B cell (primary cell): Measurements from ENCODE around the gene ABHD6. TPM values are rescaled to one million over a fixed set of nuclear protein-coding genes. Genes with fewer than 3 reads are reported as not detected.

Source experiments
- ATAC-seq: fragments of 200-7000 bp; cut with Tn5 transposase; one replicate; pipeline ENCODE4 v1.10.0; 2021; ENCODE audit warnings: low read depth, mild to moderate bottlenecking, moderate number of reproducible peaks, moderate library complexity
- CTCF ChIA-PET: fragments of 350-600 bp; sonication (Branson Sonifier 250); formaldehyde crosslinking; loops from one replicate; lab custom pipeline; 2021; ENCODE audit warnings: antibody characterized with exemption, inconsistent platforms; lab: Charles Lee
- POLR2A ChIA-PET: fragments of 350-600 bp; sonication (Branson Sonifier 250); formaldehyde crosslinking; loops from one replicate; lab custom pipeline; 2021; ENCODE audit warnings: antibody characterized with exemption; lab: Charles Lee
- DNase-seq: peaks from one replicate; pipeline ENCODE4 v3.0.0; 2013
- H2AFZ ChIP-seq: 2 replicates; pipeline ENCODE4 v1.6.1; 2012; ENCODE audit warnings: mild to moderate bottlenecking, low read depth, low read length; ENCODE audit not compliant: insufficient read depth, poor library complexity, severe bottlenecking
- H3K27ac ChIP-seq, 2 donors: 1 replicate in 1 of 2; 2 replicates in 1 of 2; pipeline ENCODE4 v1.5.1; 2012 to 2013; ENCODE audit warnings: low read length in 2 of 2, mild to moderate bottlenecking in 2 of 2, moderate library complexity in 1 of 2
- H3K27me3 ChIP-seq, 4 experiments: fragments of 200-600 bp in 1 of 4; sonication (generic) in 1 of 4; replicated peaks in 1 of 4; 1 replicate in 2 of 4; 2 replicates in 2 of 4; pipeline versions ENCODE4 v1.6.1 to v1.7.0; 2013 to 2016; ENCODE audit warnings: low read length in 3 of 4, mild to moderate bottlenecking in 2 of 4, mixed read lengths in 1 of 4, moderate library complexity in 1 of 4; ENCODE audit not compliant: insufficient read depth in 4 of 4, control insufficient read depth in 3 of 4; ENCODE audit errors: control extremely low read depth in 1 of 4
- H3K36me3 ChIP-seq, 2 experiments: replicated peaks in 1 of 2; 1 replicate in 1 of 2; 2 replicates in 1 of 2; pipeline versions ENCODE4 v1.6.1 to v1.7.1; 2013; ENCODE audit warnings: low read length in 1 of 2; ENCODE audit not compliant: insufficient read depth in 2 of 2, control insufficient read depth in 1 of 2; ENCODE audit errors: control extremely low read depth in 1 of 2, extremely low read depth in 1 of 2
- H3K4me1 ChIP-seq, 2 donors: fragments of 200-600 bp in 1 of 2; sonication (generic) in 1 of 2; 1 replicate in 1 of 2; 2 replicates in 1 of 2; pipeline versions ENCODE4 v1.5.1 to v1.6.1; 2013 to 2017; ENCODE audit warnings: low read length in 2 of 2; ENCODE audit not compliant: control insufficient read depth in 2 of 2, insufficient read depth in 2 of 2
- H3K4me2 ChIP-seq: replicated peaks from 2 replicates; pipeline ENCODE3; 2012; ENCODE audit warnings: mild to moderate bottlenecking, low read depth, low read length; ENCODE audit not compliant: poor library complexity, severe bottlenecking
- H3K4me3 ChIP-seq, 5 experiments: fragments of 200-600 bp in 1 of 5; sonication (generic) in 1 of 5; 1 replicate in 3 of 5; 2 replicates in 2 of 5; pipeline versions ENCODE4 v1.5.1 to v1.7.0; 2011 to 2016; ENCODE audit warnings: low read length in 4 of 5, mild to moderate bottlenecking in 4 of 5, low read depth in 2 of 5, control low read depth in 1 of 5, moderate library complexity in 1 of 5; ENCODE audit not compliant: insufficient read depth in 1 of 5; ENCODE audit errors: control extremely low read depth in 1 of 5, extremely low read depth in 1 of 5
- H3K79me2 ChIP-seq: fragments of 200-600 bp; sonication (generic); one replicate; pipeline ENCODE4 v1.6.0; 2016; ENCODE audit warnings: low read length; ENCODE audit not compliant: control insufficient read depth, insufficient read depth
- H3K9ac ChIP-seq: fragments of 200-600 bp; sonication (generic); 2 replicates; pipeline ENCODE4 v1.6.1; 2017; ENCODE audit warnings: mild to moderate bottlenecking, low read length, moderate library complexity
- H3K9me3 ChIP-seq, 3 donors: one replicate each; pipeline versions ENCODE4 v1.6.1 to v1.7.1; 2013; ENCODE audit warnings: low read length in 2 of 3; ENCODE audit not compliant: control insufficient read depth in 2 of 3, insufficient read depth in 1 of 3; ENCODE audit errors: control extremely low read depth in 1 of 3
- H4K20me1 ChIP-seq: 2 replicates; pipeline ENCODE4 v1.6.0; 2012; ENCODE audit warnings: mild to moderate bottlenecking, low read length; ENCODE audit not compliant: insufficient read depth, control insufficient read depth, poor library complexity, severe bottlenecking
- H3K27ac Mint-ChIP-seq: one replicate; pipeline ENCODE4 v1.8.0; 2021; ENCODE audit warnings: mixed read lengths
- H3K27me3 Mint-ChIP-seq: one replicate; pipeline ENCODE4 v1.8.0; 2021; ENCODE audit warnings: mixed read lengths
- H3K4me1 Mint-ChIP-seq: one replicate; pipeline ENCODE4 v1.8.0; 2021; ENCODE audit warnings: mixed read lengths
- H3K4me3 Mint-ChIP-seq: one replicate; pipeline ENCODE4 v1.8.0; 2021; ENCODE audit warnings: mixed read lengths
- H3K9me3 Mint-ChIP-seq: one replicate; pipeline ENCODE4 v1.8.0; 2022; ENCODE audit warnings: mixed read lengths; ENCODE audit not compliant: insufficient read depth
- EZH2 ChIP-seq: IDR thresholded peaks from 2 replicates; pipeline ENCODE4 v1.6.1; 2012; ENCODE audit warnings: borderline replicate concordance, low read depth, mild to moderate bottlenecking, moderate library complexity, low read length; ENCODE audit not compliant: insufficient read depth, poor library complexity, severe bottlenecking
- WGBS: methylation state at CpG from one replicate; pipeline ENCODE4 v1.1.5; 2013; ENCODE audit warnings: missing lambda C conversion rate; ENCODE audit not compliant: insufficient coverage; 5-methylcytosine and 5-hydroxymethylcytosine counted together
- intact Hi-C: fragments of 100-400 bp; cut with micrococcal nuclease; formaldehyde crosslinking; loops from one replicate; pipeline ENCODE4 v1.10.0; 2022
- polyA plus RNA-seq: library from polyadenylated mRNA; depleted of rRNA; stranded (reverse); fragments of >200 nt; gene quantifications from 2 replicates; pipeline ENCODE4 v1.2.3, GENCODE V29; 2012
- total RNA-seq, 2 donors: library from RNA; stranded (reverse); fragments of 120-200 nt in 1 of 2; gene quantifications; 1 replicate in 1 of 2; 2 replicates in 1 of 2; pipeline versions ENCODE4 v1.2.3 to v1.2.4, GENCODE V29; 2013 to 2022
- TF ChIP-seq, protein P1 (sequence below): fragments of 200-600 bp; IDR thresholded peaks from one replicate; pipeline ENCODE4 v1.8.0; 2022; ENCODE audit warnings: antibody characterized with exemption, mild to moderate bottlenecking

The ABHD6 gene
- total and polyA plus RNA-seq, 2 donors (not counting 1 experiment from before 2014, with no cell fraction given), result 4.5 to 24.2 TPM

DNA sequence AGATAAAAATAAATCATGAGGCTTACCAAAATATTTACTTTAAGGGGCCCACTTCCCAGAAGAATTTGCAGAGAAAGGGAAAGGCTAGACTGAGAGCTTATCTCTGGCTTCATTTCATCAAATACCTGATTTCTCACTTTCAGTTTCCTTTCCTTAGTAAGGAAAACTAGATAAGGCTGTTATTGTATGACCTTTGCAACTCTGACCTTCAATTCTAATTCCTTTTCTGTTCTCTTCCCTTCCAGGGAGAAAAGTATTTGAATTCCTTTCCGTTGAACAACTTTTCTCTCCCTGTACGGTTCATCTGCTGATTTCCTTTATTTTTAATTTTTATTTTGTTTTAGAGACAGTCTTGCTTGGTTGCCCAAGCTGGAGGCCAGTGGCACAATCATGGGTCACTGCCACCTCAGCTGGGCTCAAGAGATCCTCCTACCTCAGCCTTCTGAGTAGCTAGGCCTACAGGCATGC, 88.0 kb downstream of the ABHD6 start:
- Histone ChIP-seq H2AFZ (no peak overlapping the region), H3K36me3 (no peaks in the 10 kb centered on the region), H3K27ac (peak overlapping the region in 1 of 2 donors; percentile 62), H3K9ac (peak overlapping the region; percentile 8), H3K4me1 (peaks cover 21 to 29% of the 10 kb centered on the region in 2 donors), H3K4me3 (no peak overlapping the region), H3K9me3 (no peaks in the 10 kb centered on the region), H3K4me2 (peak overlapping the region; percentile 49), H4K20me1 (no peaks in the 10 kb centered on the region), H3K79me2 (peaks cover 16% of the 10 kb centered on the region), H3K27me3 (no peaks in the 10 kb centered on the region)
- no CpG with 5 or more reads among the region's 2 CpGs for WGBS
- POLR2A ChIA-PET, result interaction anchor here (0.6 kb wide), 1 partner anchor 32 kb away, joined by 3 read pairs; no protein-coding TSS in a partner anchor
- no peak for TF ChIP-seq EZH2
- TF ChIP-seq, protein P1, sequence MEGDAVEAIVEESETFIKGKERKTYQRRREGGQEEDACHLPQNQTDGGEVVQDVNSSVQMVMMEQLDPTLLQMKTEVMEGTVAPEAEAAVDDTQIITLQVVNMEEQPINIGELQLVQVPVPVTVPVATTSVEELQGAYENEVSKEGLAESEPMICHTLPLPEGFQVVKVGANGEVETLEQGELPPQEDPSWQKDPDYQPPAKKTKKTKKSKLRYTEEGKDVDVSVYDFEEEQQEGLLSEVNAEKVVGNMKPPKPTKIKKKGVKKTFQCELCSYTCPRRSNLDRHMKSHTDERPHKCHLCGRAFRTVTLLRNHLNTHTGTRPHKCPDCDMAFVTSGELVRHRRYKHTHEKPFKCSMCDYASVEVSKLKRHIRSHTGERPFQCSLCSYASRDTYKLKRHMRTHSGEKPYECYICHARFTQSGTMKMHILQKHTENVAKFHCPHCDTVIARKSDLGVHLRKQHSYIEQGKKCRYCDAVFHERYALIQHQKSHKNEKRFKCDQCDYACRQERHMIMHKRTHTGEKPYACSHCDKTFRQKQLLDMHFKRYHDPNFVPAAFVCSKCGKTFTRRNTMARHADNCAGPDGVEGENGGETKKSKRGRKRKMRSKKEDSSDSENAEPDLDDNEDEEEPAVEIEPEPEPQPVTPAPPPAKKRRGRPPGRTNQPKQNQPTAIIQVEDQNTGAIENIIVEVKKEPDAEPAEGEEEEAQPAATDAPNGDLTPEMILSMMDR, result no peak
- no peaks in the 10 kb centered on the region for H3K27me3 Mint-ChIP-seq
- intact Hi-C loops, result no loop called here
- CTCF ChIA-PET, result interaction anchor here (1.1 to 2.5 kb wide), 12 partner anchors 8 to 166 kb away, joined by 3 to 19 read pairs (median 6); partner anchors contain the start of genes HTD2, KCTD6, PXK and RPP14
- peak overlapping the region; percentile 37 for H3K4me3 Mint-ChIP-seq
- H3K9me3 Mint-ChIP-seq, result no peaks in the 10 kb centered on the region
- peaks cover 40% of the 10 kb centered on the region for H3K4me1 Mint-ChIP-seq
- peak; percentile 43 for ATAC-seq
- H3K27ac Mint-ChIP-seq, result peak overlapping the region; percentile 74
- DNase-seq, result no peak

DNA sequence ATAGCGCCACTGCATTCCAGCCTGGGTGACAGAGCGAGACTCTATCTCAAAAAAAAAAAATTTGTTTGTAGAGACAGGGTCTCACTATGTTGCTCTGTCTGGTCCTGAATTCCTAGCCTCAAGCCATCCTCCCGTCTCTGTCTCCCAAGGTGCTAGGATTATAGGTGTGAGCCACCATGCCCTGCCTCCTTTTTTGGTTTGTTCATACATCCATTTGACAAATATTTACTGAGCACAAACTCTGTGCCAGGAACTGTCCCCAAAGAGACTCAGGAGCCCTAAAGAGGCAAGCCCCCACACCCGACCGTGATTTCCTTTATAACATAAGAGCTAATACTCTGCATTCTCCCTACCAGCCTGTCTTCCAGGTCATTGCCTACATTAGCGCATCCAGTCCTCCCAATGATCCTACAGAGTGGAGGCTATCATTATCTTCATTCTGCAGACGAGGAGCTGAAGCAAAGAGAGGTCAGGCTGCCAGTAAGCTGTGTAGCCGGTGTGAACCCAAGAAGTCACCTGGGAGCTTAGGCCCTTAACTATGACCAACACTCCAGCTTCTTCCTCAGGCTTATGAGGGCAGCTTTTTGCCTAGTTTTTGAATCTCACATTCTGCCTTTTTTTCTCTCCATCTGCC, 88.8 kb downstream of the ABHD6 start:
- POLR2A ChIA-PET, result interaction anchor here (0.8 kb wide), 1 partner anchor 12 kb away, joined by 4 read pairs; no protein-coding TSS in a partner anchor

More for the DNA sequence above, 88.8 kb downstream of the ABHD6 start:
- peaks cover 15% of the 10 kb centered on the region for H3K79me2 ChIP-seq
- TF ChIP-seq EZH2, result no peak
- TF ChIP-seq, protein P1, result no peak
- peaks cover 39% of the 10 kb centered on the region for H3K4me1 Mint-ChIP-seq
- H3K27me3 Mint-ChIP-seq, result no peaks in the 10 kb centered on the region
- no peaks in the 10 kb centered on the region for H3K36me3 ChIP-seq
- peaks cover 21 to 22% of the 10 kb centered on the region in 2 donors for H3K4me1 ChIP-seq
- intact Hi-C loops, result no loop called here
- 98% methylated on average over 6 of the region's 8 CpGs for WGBS
- no peak overlapping the region for H2AFZ ChIP-seq
- CTCF ChIA-PET, result interaction anchor here (0.6 to 2.5 kb wide), 7 partner anchors 24 to 137 kb away, joined by 3 to 8 read pairs (median 5); no protein-coding TSS in a partner anchor
- no peak overlapping the region for H3K9ac ChIP-seq
- H3K9me3 ChIP-seq, result no peaks in the 10 kb centered on the region
- no peak overlapping the region for H3K27ac ChIP-seq
- no peaks in the 10 kb centered on the region for H3K9me3 Mint-ChIP-seq
- H3K27ac Mint-ChIP-seq, result peak overlapping the region; percentile 56
- DNase-seq (no peak), ATAC-seq (no peak)
- H4K20me1 ChIP-seq, result no peaks in the 10 kb centered on the region
- no peak overlapping the region for H3K4me3 ChIP-seq
- no peak overlapping the region for H3K4me3 Mint-ChIP-seq
- no peak overlapping the region for H3K4me2 ChIP-seq
- H3K27me3 ChIP-seq, result no peaks in the 10 kb centered on the region
